CD4-positive, alpha-beta T cell treated with Interleukin-4 for 4 hours (primary cell): ENCODE measurements around the gene CDYL2.
"Not testable (repeated sequence)": the region's sequence is repeated elsewhere in the genome, so short reads cannot be mapped to it uniquely, and the experiment has no call there.

Experiments used
- DNase-seq: peaks from one replicate; pipeline ENCODE4 v3.0.0-alpha.2; 2020

CDYL2 gene, protein sequence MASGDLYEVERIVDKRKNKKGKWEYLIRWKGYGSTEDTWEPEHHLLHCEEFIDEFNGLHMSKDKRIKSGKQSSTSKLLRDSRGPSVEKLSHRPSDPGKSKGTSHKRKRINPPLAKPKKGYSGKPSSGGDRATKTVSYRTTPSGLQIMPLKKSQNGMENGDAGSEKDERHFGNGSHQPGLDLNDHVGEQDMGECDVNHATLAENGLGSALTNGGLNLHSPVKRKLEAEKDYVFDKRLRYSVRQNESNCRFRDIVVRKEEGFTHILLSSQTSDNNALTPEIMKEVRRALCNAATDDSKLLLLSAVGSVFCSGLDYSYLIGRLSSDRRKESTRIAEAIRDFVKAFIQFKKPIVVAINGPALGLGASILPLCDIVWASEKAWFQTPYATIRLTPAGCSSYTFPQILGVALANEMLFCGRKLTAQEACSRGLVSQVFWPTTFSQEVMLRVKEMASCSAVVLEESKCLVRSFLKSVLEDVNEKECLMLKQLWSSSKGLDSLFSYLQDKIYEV

DNA sequence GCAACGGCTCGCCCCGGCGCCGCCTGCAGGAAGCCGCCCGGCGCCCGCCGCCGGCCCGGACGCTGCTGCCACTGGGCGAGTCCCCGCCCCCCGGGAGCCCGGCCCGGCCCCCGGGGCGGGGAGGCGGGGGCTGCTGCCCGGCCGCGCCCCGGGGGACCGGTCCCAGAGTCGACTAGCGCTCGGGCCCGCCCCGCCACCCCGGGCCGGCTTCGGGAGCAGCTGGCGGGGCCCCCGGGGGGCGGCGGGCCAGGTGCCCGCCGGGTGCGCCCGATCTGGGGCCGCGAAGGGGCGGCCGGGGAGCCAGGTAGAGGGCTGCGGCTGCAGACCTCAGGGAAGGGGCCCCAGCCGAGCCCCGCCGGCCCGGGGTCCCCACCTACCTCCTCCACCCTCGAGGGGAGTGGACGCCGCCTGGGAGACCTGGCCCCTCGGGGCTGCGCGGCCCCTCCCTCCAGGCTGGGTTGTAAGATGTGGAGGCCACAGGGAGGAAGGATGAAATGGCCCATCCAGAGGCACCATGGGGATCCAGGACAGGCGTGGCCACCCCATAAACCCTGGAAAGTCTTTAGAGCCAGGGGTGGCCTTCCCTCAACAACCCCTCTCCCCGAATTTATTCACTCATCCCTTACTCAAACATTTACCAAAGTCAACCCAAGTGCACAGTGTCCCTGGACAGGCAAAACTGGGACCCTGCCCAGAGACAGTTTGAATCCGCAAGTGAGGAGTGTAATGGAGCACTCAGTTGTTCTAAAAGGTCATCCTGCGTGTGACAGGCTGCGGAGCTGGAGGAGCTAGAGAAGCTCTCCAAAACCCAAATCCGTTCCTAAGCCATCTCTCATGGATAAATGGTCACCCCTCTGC, at the start of gene CDYL2:
Gene CDYL2 (minus strand): TSS at position 73 of the 858 bp plus-strand sequence. CDS start 425 bp downstream, outside the sequence.
- peak; percentile 32 for DNase-seq

DNA sequence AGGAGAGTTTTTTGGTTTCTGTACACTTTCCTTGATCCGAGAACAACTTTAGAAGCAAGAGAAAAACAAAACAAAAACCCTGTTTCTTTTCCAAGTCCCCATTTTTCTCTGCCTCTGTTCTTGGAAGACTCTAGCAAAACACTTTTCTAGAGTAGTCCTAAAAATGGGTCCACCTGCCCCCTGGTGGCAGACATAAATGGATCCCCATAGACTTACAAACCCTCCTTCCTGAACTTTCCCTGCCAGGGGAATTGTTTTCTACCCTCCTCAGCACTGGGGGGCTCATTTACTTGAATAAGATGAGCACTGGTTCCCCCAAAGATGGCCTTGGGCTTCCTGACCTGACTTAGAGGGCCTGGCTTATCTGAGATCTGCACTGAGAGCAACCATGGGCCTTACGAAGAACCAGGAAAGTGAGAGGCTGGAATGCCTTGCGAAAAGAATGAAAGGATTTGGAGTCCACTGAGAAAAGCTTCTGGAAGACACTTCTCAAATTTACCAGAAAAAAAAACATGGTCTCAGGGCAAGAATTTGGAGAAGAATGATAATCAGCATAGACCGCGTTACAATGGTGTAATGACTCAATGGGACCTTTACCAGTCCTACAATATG, 48.0 kb upstream of the CDYL2 start:
- DNase-seq: no peak

DNA sequence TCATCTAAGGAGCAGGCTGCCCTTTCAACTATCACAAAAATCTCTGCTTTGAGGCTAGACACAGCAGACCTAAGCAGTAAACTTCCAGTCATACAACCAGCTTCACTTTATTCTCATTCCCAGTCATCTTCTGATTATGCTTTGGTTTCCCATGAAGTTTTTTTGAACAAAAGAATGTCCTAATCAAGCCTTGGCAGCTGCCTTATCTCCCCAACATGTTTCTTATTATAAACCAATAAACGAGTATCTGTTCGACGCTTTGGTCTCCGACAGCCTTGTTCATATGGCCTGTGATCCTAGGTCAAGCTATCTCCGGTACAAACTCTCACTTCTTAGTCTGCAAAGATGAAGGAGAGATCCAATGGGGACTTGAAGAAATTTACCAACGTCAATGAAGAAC, 47.4 kb upstream of the CDYL2 start:
- DNase-seq: no peak

DNA sequence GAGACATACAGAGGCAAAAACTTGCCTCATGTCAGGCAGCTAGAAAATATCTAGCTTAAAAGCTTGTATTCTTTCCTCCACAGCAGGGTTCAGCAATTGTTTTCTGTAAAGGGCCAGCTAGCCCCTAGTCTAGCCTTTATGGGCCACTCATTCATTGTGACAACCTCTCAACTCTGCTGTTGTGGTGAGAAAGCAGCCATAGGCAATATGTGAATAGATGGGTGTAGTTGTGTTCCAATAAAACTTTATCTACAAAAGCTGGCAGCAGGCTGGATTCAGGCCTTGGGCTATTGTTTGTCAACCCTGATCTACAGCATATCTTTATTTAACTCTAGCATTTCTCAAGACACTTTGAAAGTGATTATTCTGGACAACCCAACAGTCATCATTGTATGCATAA, 46.4 kb upstream of the CDYL2 start:
- no peak for DNase-seq

DNA sequence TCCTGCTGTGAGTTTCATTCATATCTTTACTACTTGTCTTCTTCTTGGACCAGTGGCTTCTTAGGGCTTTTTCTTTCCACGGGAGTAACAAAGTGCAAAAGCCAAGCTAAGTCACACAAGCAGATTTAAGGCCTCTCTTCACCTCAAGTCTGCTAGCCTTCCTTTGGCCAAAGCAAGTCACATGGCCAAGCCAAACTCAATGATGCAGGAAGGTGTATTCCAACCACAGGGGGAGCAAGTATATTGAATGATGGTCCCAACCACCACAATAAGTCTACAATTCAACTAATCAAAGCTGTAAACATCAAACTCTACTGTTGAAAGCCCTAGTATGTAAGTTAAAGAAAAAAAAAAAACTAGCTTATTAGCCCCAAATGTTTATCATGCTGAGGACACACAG, 44.5 kb upstream of the CDYL2 start:
- no peak for DNase-seq

DNA sequence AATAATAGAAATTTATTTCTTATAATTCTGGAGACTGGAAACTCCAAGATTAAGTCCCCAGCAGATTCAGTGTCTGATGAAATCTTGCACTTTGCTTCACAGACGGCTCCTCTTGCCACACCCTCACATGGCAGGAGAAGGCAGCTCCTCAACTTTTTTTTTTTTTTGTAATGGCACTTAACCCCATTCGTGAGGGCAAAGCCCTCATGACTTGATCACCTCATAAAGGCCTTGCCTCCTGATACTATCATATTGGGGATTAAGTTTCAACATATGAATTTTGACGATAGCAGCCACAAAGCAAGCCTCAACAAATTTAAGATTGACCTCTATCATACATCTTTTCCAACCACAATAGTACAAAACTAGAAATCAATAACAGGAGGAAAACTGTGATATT, 42.3 kb upstream of the CDYL2 start:
- no peak for DNase-seq

DNA sequence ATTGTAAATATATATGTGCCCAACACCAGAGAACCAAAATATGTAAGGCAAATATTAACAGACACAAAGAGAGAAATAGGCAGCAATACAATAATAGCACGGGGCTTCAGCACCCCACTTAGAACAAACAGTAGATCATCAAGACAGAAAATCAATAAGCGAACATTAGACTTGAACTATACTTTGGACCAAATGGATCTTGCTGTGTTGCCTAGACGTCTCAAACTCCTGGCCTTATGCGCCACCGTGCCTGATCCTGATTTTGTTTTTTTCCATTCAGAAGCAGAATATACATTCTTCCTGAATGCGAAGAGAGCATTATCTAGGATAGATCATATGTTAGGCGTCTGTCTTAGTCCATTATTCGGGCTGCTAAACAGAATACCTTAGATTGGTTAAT, 41.9 kb upstream of the CDYL2 start:
- no peak for DNase-seq

DNA sequence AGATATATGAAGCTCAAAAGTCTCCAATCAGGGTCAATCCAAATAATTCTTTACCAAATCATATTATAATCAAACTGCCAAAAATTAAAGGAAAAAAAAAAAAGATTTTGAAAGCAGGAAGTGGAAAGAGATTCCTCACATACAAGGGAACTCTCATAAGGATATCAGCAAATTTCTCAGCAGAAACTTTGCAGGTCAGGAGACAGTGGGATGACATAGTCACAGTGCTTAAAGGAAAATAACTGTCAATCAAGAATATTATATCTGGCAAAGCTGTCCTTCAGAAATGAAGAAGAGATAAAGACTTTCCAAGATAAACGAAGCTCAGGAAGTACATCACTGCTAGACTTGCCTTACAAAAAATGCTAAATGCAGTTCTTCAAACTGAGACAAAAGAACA, 40.0 kb upstream of the CDYL2 start:
- no peak for DNase-seq

DNA sequence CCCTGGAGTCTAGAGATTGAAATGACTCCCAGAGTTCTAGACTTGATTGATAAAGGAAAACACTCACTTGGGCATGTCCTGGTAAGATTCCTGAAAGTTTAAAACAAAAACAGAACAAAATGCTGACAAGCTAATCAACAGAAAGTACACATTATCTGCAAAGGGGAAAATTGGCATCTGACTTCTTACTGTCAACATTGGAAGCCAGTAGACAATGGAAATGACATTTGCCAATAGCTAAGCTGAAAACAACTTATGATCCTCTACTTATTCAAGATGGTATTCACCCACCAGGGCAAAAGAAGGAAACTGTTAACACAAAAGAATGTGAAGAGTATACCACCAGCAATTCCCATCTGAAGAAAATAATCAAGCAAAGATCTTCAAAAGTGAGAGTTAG, 36.8 kb upstream of the CDYL2 start:
- no peak for DNase-seq

DNA sequence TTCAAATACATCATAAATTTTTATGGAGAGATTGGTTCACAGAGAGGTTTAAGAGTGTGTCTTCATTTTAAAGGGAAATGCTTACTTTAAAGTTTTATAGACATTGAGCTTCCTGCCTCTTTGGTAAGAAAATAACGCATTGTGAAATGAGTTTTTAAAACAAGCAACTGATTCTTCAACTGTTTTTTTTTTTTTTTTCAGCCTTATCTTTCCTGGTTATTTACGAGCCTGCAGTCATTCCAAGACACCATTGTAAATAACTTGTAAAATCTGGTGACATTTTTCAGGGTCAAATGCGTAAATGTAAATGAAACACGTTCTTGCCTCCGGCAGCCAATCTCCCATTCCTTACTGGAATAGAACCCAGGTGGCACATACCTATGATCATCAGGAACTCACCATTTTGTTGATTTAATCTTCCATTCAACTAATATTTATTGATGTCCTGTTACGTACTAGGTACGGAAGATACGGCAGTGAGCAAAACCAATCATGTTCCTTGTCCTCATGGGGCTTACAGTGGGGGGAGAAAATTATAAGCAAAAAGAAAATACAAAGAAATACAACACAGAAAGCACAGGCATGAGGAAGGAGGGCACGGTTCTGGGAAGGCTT, 33.2 kb upstream of the CDYL2 start:
- no peak for DNase-seq

DNA sequence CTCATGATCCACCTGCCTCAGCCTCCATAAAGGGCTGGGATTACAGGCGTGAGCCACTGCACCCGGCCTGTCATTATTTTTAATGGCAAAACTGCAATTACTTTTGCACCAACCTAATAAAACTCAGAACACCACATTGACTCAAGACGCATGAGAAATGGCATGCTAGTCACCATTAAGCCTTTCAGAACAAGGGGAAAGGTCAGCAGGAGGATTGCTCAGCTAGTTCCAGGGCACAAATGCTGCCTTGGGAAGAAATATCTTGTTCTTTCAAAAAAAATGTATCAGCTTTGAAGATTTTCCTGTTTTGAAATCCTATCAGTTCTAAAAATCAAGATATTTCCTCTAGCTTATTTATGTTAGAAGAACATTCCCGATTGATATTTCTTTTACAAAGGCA, 32.4 kb upstream of the CDYL2 start:
- no peak for DNase-seq

DNA sequence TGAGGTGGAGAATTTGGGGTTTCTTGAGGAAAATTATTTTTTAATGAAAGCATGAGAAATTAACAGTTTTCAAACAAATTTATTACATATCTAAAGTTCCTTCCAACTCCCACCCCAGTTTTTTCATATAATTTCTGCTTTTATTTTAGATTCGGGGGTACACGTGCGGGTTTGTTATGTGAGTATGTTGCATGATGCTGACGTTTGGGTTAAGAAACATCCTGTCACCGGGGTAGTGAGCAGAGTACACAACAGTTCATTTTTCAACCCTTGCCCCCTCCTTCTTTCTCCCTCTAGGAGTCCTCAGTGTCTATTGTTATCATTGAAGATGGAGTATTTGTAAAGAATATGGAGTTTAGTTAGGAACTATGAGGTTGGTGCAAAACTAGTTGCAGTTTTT, 31.8 kb upstream of the CDYL2 start:
- DNase-seq: no peak

DNA sequence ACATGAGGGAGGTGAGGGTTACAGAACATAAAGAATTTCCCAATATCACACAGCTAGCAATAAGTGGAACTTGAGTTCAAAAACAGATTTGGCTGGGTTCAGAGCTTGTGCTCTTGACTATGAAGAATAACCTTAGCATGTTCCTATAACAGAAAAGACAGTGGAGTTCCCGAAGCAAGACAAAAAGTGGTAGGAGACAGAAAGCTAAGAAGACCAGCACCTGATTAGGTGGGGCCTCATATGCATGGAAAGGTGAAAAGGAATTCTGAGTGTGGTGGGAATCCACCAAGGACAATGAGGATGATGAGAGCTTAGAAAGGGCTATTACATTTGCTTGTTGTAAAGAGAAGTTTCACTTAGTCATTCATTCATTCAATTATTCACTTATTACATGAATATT, 26.6 kb upstream of the CDYL2 start:
- no peak for DNase-seq

DNA sequence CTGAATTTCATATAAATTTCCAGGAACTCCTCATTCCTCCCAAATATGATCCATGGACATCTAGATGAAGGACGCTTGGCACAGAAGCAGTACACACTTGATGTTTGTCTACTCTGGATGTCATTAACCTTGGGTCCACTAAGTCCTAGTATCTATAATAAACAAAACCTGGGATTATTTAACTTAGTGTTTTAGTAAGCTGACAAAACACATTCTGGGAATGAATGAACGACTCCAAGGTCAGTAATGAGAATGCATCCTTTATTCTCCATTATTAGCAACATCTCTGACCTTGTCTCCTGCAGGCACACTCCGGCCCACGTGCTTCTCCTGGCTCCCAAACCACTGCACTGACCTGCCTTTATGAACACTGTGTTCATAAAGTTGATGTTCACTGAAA, 24.1 kb upstream of the CDYL2 start:
- no peak for DNase-seq

DNA sequence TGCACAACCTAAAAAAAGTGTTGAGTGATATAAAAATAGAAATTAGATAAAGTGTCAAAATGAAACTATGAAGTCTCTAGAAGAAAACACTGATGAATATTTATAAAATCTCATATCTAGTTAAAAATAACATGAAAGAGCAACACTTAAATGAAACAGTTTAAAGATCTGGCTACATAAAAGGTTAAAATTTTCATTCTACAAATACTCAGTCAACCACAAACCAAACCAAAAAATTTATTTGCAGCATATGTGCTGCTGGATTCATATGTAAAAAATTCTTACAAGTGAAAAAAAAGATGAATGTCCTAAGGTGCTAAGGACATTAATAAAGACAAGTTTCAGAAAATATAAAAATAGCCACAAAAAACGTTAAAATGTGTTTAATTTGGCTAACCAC, 22.6 kb upstream of the CDYL2 start:
- no peak for DNase-seq

DNA sequence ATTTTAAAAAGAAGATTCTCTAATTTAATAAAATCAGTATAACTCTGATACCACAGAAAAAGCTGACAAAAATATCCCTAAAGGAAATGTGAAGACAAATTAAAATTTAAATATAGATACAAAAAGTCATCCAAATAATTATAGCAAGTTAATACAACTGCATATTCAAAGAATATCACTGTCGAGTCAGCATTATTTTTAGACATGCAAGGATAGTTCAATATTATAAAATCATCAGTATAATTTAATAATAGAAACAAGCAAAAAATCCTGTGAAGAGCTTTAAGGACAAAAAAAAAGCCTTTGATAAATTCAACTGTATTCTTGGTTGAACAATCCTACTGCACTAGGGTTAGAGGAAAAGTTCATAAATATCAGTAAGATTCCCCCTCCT, 21.0 kb upstream of the CDYL2 start:
- DNase-seq: no peak

DNA sequence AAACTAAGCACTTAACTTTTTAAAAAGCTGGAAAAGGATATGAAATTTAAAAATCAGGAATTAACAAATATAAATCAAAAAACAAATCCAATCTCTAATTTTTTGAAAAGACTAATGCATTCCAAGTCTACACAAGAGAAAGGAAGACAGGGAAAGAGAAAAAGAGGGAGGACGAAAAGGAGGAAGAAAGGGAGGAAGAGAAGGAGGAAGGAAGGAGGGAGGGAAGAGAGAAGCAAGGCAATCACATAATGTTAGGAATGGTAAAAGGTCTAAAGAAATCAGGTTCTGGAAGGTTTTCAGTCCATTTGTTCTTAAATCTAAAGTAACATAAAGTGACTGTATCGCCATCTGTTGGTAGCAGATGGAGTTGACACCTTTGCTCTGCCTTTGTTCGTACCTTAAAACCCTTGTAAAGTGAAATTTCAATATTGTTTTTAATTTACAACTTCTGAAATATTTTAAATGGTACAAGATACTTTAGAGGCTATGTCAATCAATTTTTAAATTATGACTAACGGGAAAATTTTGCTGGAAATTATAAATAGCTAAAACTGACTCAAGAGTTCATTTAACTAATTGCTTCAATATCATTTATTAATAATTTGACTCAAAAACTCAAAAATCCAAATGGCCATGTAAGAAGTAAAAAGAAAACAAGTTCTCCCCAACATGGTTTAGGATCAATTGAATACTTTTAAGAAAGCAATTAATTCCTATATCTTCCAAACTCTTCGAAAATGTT, 20.4 kb upstream of the CDYL2 start:
- peak; percentile 63 for DNase-seq

DNA sequence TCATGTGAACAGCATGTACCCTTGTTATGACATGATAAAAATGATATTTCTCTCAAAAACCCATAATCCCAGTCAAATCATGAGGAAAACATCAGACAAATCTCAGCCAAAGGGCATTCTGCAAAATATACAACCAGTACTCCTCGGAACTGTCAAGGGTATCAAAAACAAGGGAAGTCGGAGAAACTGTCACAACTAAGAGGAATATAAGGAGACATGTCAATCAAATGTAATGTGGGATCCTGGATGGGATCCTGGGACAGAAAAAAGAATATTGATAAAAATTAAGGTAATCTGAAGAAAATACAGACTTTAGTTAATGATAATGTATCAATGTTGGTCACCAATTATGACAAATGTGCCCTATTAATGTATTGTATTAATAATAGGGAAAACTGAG, 15.6 kb upstream of the CDYL2 start:
- DNase-seq: no peak

DNA sequence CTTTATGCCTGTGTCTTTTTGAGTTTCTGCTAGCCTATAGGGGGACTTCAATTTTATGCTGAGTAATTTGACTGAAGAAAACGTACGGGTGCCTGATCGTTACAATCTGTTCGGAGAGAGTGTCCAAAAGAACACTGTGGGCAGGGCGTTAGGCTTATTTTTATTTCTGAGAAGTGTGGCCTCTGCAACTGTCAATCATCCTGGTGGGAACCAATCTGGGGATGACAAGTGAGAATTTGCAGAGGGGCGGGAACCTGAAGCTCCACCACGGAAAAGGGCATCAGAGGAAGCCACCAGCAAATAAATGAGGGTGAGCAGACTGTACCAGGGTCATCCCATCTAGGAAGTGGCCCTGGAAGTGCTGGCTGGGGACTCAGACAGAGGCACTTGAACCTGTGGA, 12.0 kb upstream of the CDYL2 start:
- DNase-seq: no peak

DNA sequence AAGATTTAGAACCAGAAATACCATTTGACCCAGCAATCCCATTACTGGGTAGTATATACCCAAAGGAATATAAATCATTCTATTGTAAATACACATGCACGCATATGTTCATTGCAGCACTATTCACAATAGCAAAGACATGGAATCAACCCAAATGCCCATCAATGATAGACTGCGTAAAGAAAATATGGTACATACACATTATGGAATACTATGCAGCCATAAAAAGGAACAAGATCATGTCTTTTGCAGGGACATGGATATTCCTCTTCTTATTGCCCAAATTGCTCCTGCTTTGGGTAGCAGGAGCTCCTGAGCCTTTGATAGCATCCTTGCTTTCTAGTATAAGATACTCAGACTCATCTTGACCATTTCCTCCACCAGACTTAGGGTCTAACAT, 10.9 kb upstream of the CDYL2 start:
- DNase-seq: not testable (repeated sequence)

DNA sequence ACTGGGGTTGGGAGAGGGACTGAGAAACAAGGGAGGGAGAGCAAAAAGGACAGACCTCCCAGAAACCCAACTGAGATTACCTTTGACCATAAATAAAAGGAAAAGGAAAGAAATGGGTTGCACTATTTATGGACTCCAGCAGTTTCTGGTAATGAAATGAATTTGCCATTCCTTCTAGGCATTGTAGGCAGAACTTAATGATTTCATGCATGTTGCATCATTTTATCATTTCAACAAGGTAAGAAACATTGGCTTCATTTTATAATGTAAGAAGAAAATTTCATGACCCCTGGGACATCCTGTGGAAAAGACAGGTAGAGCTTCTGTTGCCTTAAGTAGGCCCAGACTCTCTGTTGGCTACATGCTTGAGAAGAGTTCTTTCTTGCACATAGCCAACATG, 8.2 kb upstream of the CDYL2 start:
- no peak for DNase-seq

DNA sequence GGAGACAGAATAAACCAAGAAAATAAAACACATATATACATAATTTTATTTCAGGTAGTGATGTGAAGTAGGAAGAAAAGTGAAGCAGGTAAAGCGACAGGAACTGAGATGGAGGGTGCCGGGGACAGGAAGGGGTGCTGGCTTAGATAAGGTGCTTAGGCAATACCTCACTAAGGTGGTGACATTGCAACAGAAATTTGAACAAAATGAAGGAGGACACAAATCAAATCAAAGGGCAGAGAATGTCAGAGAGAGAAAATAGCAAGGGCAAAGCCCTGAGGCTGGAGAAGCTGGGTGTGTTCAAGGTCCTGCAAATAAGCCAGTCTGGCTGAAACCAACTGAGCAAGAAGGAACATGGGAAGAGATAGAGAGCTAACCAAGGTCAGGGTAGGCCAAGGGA, 5.0 kb upstream of the CDYL2 start:
- DNase-seq: no peak

DNA sequence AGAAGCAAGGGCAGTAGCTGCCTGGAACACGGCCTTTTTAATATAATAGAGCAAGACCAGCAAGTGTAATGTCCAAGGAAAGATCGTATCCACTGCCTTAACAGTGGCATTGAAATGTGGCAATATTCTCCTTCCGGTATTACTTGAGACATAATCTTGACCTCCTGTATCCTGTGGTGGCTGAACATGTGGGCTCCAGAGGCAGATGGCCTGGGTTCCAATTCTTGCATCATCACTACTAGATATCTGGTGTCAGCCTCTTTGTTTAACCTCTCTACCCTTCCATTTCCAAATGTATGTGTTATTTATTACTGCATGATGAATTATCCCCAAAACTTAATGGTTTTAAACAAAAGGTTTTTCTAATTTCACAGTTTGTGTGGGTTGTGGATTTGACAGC, 3.5 kb upstream of the CDYL2 start:
- no peak for DNase-seq
